Stimulated activated naive B cell treated with anti-CD40 and anti-IgM and Interleukin-4, amounts not matched to agents 10 μg/mL and 1 μg/mL and 100 μg/mL, for 72 hours (primary cell): ENCODE results near the gene METTL16.
"Not testable (repeated sequence)": the region's sequence is repeated elsewhere in the genome, so short reads cannot be mapped to it uniquely, and the experiment has no call there.

Source experiments
- ATAC-seq, 2 donors: fragments of 150-1000 bp; cut with Tn5 transposase; replicated peaks; 2 replicates each; pipeline ENCODE4 v1.10.0; 2021; ENCODE audit warnings: moderate library complexity in 1 of 2
- DNase-seq: peaks from one replicate; pipeline ENCODE4 v3.0.0; 2021
- H3K27ac Mint-ChIP-seq: one replicate; pipeline ENCODE4 v1.8.0; 2022; ENCODE audit warnings: mild to moderate bottlenecking, mixed read lengths
- H3K27me3 Mint-ChIP-seq, 2 donors: one replicate each; pipeline ENCODE4 v1.8.0; 2022; ENCODE audit warnings: mixed read lengths in 2 of 2
- H3K36me3 Mint-ChIP-seq, 2 donors: one replicate each; pipeline ENCODE4 v1.8.0; 2022; ENCODE audit warnings: mixed read lengths in 2 of 2, mild to moderate bottlenecking in 1 of 2
- H3K4me1 Mint-ChIP-seq, 2 donors: one replicate each; pipeline ENCODE4 v1.8.0; 2022; ENCODE audit warnings: mixed read lengths in 2 of 2, mild to moderate bottlenecking in 1 of 2
- H3K4me3 Mint-ChIP-seq, 2 donors: one replicate each; pipeline ENCODE4 v1.8.0; 2022; ENCODE audit warnings: mild to moderate bottlenecking in 2 of 2, mixed read lengths in 2 of 2, moderate library complexity in 1 of 2
- H3K9me3 Mint-ChIP-seq, 2 donors: one replicate each; pipeline ENCODE4 v1.8.0; 2022; ENCODE audit warnings: mixed read lengths in 2 of 2, mild to moderate bottlenecking in 1 of 2

The METTL16 gene

GRCh38 chr17:2452216-2452750 lies 59.4 kb downstream of the METTL16 start:
- ATAC-seq, result no peak
- H3K27me3 Mint-ChIP-seq, result no peaks in the 10 kb centered on the region
- H3K4me1 Mint-ChIP-seq, result peaks cover 6 to 9% of the 10 kb centered on the region in 2 donors
- peaks cover 13 to 36% of the 10 kb centered on the region in 2 donors for H3K36me3 Mint-ChIP-seq
- H3K9me3 Mint-ChIP-seq, result no peaks in the 10 kb centered on the region
- no peak overlapping the region for H3K4me3 Mint-ChIP-seq
- no peak for DNase-seq
- no peak overlapping the region for H3K27ac Mint-ChIP-seq

- ATAC-seq, result no peak
- Mint-ChIP-seq H3K27ac (no peak overlapping the region), H3K4me3 (no peak overlapping the region), H3K9me3 (no peaks in the 10 kb centered on the region), H3K4me1 (peaks cover 6 to 9% of the 10 kb centered on the region in 2 donors), H3K36me3 (peaks cover 15 to 37% of the 10 kb centered on the region in 2 donors), H3K27me3 (no peaks in the 10 kb centered on the region)
- DNase-seq, result no peak
Measured at GRCh38 chr17:2450016-2450650, 61.6 kb downstream of the METTL16 start.

- DNase-seq (no peak), ATAC-seq (no peak)
- Mint-ChIP-seq H3K9me3 (no peaks in the 10 kb centered on the region), H3K36me3 (peaks cover 15 to 37% of the 10 kb centered on the region in 2 donors), H3K4me3 (no peak overlapping the region), H3K27me3 (no peaks in the 10 kb centered on the region), H3K4me1 (peaks cover 6 to 9% of the 10 kb centered on the region in 2 donors), H3K27ac (no peak overlapping the region)
Measured at GRCh38 chr17:2449486-2449885, 62.2 kb downstream of the METTL16 start.

- ATAC-seq, H3K9me3 Mint-ChIP-seq, H3K4me3 Mint-ChIP-seq, H3K4me1 Mint-ChIP-seq, H3K27ac Mint-ChIP-seq, H3K27me3 Mint-ChIP-seq, DNase-seq: not testable (repeated sequence)
- peaks cover 11 to 27% of the 10 kb centered on the region in 2 donors for H3K36me3 Mint-ChIP-seq
Measured at GRCh38 chr17:2447479-2447878, 64.2 kb downstream of the METTL16 start.

GRCh38 chr17:2445638-2446037 lies 66.0 kb downstream of the METTL16 start:
- Mint-ChIP-seq H3K4me1 (peaks cover 0 to 4% of the 10 kb centered on the region in 2 donors), H3K27ac (no peak overlapping the region), H3K27me3 (no peaks in the 10 kb centered on the region), H3K36me3 (peaks cover 19 to 28% of the 10 kb centered on the region in 2 donors), H3K9me3 (no peaks in the 10 kb centered on the region), H3K4me3 (no peak overlapping the region)
- DNase-seq (no peak), ATAC-seq (no peak)

- H3K4me3 Mint-ChIP-seq, result no peak overlapping the region
- no peak overlapping the region for H3K27ac Mint-ChIP-seq
- DNase-seq (no peak), ATAC-seq (no peak)
- no peaks in the 10 kb centered on the region for H3K4me1 Mint-ChIP-seq
- H3K9me3 Mint-ChIP-seq, result no peaks in the 10 kb centered on the region
- peaks cover 17 to 28% of the 10 kb centered on the region in 2 donors for H3K36me3 Mint-ChIP-seq
- H3K27me3 Mint-ChIP-seq, result no peaks in the 10 kb centered on the region
Measured at GRCh38 chr17:2444382-2444781, 67.3 kb downstream of the METTL16 start.

GRCh38 chr17:2442166-2442565 lies 69.5 kb downstream of the METTL16 start:
- no peaks in the 10 kb centered on the region for H3K4me1 Mint-ChIP-seq
- peaks cover 26 to 41% of the 10 kb centered on the region in 2 donors for H3K36me3 Mint-ChIP-seq
- no peak for DNase-seq
- no peak overlapping the region for H3K27ac Mint-ChIP-seq
- no peak for ATAC-seq
- H3K27me3 Mint-ChIP-seq, result no peaks in the 10 kb centered on the region
- no peaks in the 10 kb centered on the region for H3K9me3 Mint-ChIP-seq
- H3K4me3 Mint-ChIP-seq, result no peak overlapping the region

- DNase-seq (no peak), ATAC-seq (no peak)
- Mint-ChIP-seq H3K9me3 (no peaks in the 10 kb centered on the region), H3K36me3 (peaks cover 27 to 41% of the 10 kb centered on the region in 2 donors), H3K4me1 (no peaks in the 10 kb centered on the region), H3K27ac (no peak overlapping the region), H3K4me3 (no peak overlapping the region), H3K27me3 (no peaks in the 10 kb centered on the region)
Measured at GRCh38 chr17:2440930-2441329, 70.8 kb downstream of the METTL16 start.

GRCh38 chr17:2439997-2440396 lies 71.7 kb downstream of the METTL16 start:
- ATAC-seq, H3K27me3 Mint-ChIP-seq, H3K4me3 Mint-ChIP-seq, H3K27ac Mint-ChIP-seq, DNase-seq, H3K9me3 Mint-ChIP-seq, H3K4me1 Mint-ChIP-seq: not testable (repeated sequence)
- peaks cover 33 to 48% of the 10 kb centered on the region in 2 donors for H3K36me3 Mint-ChIP-seq

GRCh38 chr17:2438823-2439222 lies 72.9 kb downstream of the METTL16 start:
- H3K4me3 Mint-ChIP-seq, result no peak overlapping the region
- H3K4me1 Mint-ChIP-seq, result peaks cover 0 to 4% of the 10 kb centered on the region in 2 donors
- ATAC-seq, result no peak

GRCh38 chr17:2436316-2436905 lies 75.3 kb downstream of the METTL16 start:
- Mint-ChIP-seq H3K36me3 (peaks cover 54 to 68% of the 10 kb centered on the region in 2 donors), H3K4me3 (no peak overlapping the region), H3K9me3 (no peaks in the 10 kb centered on the region), H3K27me3 (no peaks in the 10 kb centered on the region), H3K4me1 (peaks cover 0 to 4% of the 10 kb centered on the region in 2 donors), H3K27ac (no peak overlapping the region)
- DNase-seq, result no peak
- ATAC-seq, result no peak

More at GRCh38 chr17:2438823-2439222, 72.9 kb downstream of the METTL16 start:
- Mint-ChIP-seq H3K27me3 (no peaks in the 10 kb centered on the region), H3K36me3 (peaks cover 43 to 59% of the 10 kb centered on the region in 2 donors), H3K27ac (no peak overlapping the region), H3K9me3 (no peaks in the 10 kb centered on the region)
- DNase-seq, result no peak

GRCh38 chr17:2435862-2436261 lies 75.8 kb downstream of the METTL16 start:
- Mint-ChIP-seq H3K4me1 (peaks cover 0 to 4% of the 10 kb centered on the region in 2 donors), H3K4me3 (no peak overlapping the region), H3K9me3 (no peaks in the 10 kb centered on the region), H3K27ac (peak overlapping the region; percentile 83), H3K27me3 (no peaks in the 10 kb centered on the region), H3K36me3 (peaks cover 51 to 66% of the 10 kb centered on the region in 2 donors)
- ATAC-seq (no peak), DNase-seq (no peak)

GRCh38 chr17:2435181-2435741 lies 76.4 kb downstream of the METTL16 start:
- no peaks in the 10 kb centered on the region for H3K9me3 Mint-ChIP-seq
- H3K4me3 Mint-ChIP-seq, result no peak overlapping the region
- no peak for ATAC-seq
- peaks cover 0 to 4% of the 10 kb centered on the region in 2 donors for H3K4me1 Mint-ChIP-seq
- DNase-seq, result no peak
- no peaks in the 10 kb centered on the region for H3K27me3 Mint-ChIP-seq
- H3K36me3 Mint-ChIP-seq, result peaks cover 51 to 63% of the 10 kb centered on the region in 2 donors
- no peak overlapping the region for H3K27ac Mint-ChIP-seq

- no peaks in the 10 kb centered on the region for H3K9me3 Mint-ChIP-seq
- H3K27ac Mint-ChIP-seq, result no peak overlapping the region
- no peaks in the 10 kb centered on the region for H3K27me3 Mint-ChIP-seq
- ATAC-seq, result no peak
- peaks cover 0 to 4% of the 10 kb centered on the region in 2 donors for H3K4me1 Mint-ChIP-seq
- DNase-seq, result no peak
- H3K36me3 Mint-ChIP-seq, result peaks cover 51 to 61% of the 10 kb centered on the region in 2 donors
- no peak overlapping the region for H3K4me3 Mint-ChIP-seq
Measured at GRCh38 chr17:2433696-2434095, 78.0 kb downstream of the METTL16 start.

- H3K4me1 Mint-ChIP-seq, result peaks cover 2 to 7% of the 10 kb centered on the region in 2 donors
- H3K36me3 Mint-ChIP-seq, result peaks cover 30 to 46% of the 10 kb centered on the region in 2 donors
- ATAC-seq (no peak), DNase-seq (no peak)
- H3K4me3 Mint-ChIP-seq, result no peak overlapping the region
- H3K9me3 Mint-ChIP-seq, result no peaks in the 10 kb centered on the region
- H3K27ac Mint-ChIP-seq, result peak overlapping the region; percentile 59
- H3K27me3 Mint-ChIP-seq, result no peaks in the 10 kb centered on the region
Measured at GRCh38 chr17:2427910-2428309, 83.8 kb downstream of the METTL16 start.
